ENCODE results near the gene TBC1D14. TPM values are rescaled to one million over a fixed set of nuclear protein-coding genes. Genes with fewer than 3 reads are reported as not detected.

Gene TBC1D14
- total RNA-seq, 1 donor from 2014 or later: 48.1 TPM

DNA sequence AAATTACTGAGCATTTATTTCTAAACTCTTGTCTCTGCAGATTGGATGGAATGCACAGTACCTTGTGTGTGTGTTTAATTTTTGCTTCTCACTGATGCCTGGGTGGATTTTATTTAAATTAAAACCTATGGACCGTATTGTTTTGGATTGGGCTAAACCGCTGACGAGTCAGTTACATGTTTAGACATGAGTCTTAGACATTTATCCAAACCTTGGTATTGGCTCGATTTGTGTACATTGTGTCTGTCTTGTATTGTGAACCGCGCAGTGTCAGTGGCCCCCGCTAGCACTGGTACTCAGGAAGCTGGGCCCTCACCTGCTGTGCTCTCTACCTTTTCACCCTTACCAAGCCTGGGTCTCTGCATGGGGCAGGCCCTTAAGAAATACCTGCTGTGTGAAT is 92.7 kb downstream of the TBC1D14 start:
- peak; percentile 37 for ATAC-seq

DNA sequence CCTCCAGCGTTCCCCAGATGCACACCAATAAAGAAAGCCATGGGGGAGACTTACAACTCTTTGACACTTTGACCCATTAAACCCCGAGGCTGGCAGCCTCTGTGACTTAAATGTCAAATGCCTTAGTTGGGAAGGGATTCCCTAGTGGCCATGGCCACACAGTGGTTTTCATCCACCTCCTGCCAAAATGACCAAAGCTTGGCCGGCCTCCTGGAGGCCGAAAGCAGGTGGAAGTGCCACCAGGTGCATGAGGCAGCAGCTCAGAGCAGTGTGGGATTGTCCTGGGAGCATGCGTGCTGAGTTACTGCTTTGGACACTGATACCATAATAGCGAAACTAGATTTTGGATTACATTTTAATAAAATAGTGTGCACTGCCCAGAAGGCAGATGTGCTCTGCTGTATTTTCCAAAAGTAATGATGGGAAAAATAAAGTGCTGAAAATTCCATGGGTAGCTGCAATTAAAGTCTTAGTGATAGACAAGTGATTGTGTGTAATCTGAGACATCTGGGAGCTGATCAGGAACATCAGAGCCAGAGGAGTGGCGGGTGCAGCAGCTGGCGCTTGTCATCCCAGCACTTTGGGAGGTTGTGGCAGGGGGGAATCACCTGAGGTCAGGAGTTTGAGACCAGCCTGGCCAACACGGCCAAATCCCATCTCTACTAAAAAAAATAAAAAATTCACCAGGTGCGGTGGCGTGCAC is 93.7 kb downstream of the TBC1D14 start:
- no peak for ATAC-seq

DNA sequence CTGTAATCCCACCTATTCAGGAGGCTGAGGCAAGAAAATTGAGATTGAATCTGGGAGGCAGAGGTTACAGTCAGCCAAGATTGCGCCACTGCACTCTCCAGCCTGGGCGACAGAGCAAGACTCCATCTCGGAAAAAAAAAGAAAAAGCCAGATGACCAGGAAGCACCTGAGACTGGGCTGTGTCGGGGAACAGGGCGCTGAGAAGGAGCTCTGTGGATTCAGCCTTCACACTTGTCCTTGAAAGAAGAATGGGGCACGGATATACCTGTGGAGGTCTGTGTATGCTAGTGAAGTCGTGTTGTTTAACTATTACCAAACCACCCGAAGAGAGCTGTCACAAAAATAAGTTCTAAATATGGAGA is 94.2 kb downstream of the TBC1D14 start:
- ATAC-seq: no peak

DNA sequence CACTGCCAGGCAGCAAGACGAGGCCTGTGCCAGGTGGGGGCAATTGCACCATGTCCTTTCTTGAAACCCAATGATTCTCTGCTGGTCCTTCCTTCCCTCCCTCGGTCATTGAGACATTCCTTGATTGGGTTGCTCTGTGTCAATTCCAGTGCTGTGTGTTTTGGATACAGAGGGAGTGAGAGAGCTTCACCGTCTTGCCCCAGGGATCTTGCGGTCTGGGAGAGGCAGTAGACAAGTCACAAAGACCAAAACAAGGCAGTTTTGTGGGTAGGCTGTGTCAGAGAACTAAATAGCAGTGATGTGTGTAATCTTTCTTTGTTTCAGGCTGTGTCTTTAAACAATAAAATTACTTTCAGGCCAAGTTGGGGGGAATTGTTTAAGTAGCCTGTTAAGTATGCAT is 94.7 kb downstream of the TBC1D14 start:
- ATAC-seq: peak; percentile 78

DNA sequence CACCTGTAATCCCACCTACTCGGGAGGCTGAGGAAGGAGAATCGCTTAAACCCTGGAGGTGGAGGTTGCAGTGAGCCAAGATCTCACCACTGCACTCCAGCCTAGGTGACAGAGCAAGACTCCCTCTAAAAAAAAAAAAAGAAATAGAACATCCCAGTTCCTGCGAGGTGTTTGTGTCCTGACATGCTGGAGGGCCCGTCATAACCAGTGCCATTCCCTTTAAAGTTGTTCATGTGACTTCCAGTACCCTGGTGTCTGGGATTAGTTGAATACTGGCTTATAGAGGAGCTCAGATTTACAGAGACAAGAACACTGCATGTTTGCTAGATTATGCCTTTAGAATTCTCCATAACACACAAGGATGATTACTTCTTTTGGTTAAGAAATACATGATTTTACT is 95.9 kb downstream of the TBC1D14 start:
- ATAC-seq: peak; percentile 47

- no peak for ATAC-seq
Measured at GRCh38 chr4:7006411-7006810, 96.8 kb downstream of the TBC1D14 start.

- ATAC-seq: no peak
Measured at GRCh38 chr4:7007142-7007907, 97.7 kb downstream of the TBC1D14 start.

DNA sequence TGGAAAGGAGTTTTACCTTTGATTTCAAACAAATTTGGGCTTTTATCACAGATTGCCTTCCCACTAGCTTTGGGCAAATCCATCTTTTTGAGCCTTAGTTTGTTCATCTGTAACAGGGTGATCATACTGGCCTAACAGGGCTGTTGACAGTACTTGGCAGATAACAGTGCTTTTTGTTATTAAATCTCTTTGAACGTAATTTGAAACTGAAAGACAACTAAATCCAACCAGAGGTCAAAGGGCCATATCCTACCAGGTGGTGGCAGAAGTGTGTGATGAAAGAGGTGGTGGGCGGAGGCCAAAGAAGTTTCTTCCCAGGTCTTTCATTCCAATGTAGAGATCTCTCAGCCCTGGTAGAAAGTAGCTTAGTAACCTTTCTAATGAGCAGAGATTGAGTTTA is 98.3 kb downstream of the TBC1D14 start:
- ATAC-seq: no peak

DNA sequence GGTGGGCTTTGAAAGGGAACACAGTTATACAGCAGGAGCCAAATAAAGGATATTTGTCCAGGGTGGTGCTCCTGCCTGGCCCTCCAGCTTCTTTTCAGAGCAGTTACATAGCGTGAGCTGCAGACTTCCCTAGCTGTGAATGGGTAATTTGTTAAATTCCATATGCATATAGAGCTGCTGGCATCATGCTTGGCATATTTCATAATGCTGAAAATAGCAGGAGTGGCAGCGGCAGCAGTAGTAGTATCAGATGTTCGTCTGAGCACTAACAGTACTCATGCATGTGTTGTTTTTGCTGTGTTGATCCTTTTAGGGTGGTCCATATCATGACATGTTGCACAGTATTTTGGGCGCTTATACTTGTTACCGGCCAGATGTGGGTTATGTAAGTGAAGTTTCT is 99.9 kb downstream of the TBC1D14 start:
- ATAC-seq: no peak

DNA sequence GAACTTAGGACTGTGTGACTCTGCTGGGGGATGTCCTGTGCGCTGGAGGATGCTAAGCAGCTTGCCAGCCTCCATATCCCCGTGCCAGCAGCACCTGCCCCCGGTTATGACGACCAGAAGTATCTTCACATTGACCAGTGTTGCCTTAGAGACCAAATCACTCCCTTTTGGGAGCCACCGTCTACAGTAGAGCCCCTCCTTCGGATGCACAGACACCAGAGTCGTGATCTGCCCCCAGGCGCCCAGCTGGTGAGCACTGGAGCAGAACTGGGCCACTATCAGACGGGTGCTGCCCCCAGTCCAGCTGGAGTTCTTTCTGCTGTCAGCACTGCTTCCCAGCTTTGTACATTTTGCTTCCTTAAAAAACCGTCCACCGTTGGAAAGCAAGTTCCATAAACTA is 103.5 kb downstream of the TBC1D14 start:
- no peak for ATAC-seq

DNA sequence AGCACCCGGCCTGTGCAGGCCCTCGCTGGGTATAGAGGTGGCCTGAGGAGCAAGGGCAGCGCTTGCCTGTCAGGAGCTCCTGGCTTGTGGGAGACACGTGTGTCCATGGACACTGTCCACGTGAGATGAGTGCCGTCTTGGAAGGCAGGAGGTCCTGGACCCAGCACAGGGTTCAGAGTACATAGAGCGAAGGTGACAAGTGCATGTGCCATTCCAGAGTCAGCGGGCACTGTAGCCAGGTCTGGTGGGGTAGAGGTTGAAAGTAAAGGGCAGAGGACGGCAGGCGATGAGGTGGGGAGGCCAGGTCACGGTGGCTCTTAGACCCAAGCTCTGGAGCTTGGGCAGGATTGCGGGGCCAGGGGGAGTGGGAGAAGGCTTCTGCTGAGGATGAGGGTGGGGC is 105.2 kb downstream of the TBC1D14 start:
- ATAC-seq: peak; percentile 12

- no peak for ATAC-seq
Measured at GRCh38 chr4:7015383-7016035, 105.9 kb downstream of the TBC1D14 start.

- ATAC-seq: no peak
Measured at GRCh38 chr4:7016086-7016485, 106.5 kb downstream of the TBC1D14 start.

GRCh38 chr4:7016512-7016911 is 106.9 kb downstream of the TBC1D14 start:
- no peak for ATAC-seq

DNA sequence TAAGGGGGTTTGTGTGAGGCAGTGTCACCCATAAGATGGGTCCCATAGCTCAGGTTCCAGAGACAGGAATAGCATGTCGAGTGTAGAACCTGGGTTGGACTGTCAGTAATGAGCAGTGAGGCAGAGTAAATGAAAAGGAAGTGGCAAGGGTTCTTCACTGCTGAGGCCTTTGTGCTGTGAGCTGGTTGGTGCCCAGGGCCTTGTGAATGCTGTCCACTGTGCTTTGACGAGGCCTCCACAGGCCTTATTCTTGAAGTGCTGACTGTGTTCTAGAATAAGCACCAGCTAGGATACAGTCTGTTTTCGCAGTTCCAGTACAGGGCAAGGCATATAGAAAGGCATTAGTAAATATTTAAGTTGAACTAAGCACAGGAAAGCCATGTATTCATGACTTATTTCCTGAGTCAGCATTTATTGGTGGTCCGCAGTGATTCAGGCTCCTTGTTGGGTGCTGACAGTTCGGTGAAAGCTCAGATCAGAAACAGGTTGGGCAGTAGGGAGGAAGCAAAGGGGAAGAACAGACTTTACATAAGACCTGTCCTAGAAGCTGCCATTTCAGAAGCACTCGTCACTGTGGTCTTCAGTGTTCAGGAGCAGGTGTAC is 107.9 kb downstream of the TBC1D14 start:
- no peak for ATAC-seq

DNA sequence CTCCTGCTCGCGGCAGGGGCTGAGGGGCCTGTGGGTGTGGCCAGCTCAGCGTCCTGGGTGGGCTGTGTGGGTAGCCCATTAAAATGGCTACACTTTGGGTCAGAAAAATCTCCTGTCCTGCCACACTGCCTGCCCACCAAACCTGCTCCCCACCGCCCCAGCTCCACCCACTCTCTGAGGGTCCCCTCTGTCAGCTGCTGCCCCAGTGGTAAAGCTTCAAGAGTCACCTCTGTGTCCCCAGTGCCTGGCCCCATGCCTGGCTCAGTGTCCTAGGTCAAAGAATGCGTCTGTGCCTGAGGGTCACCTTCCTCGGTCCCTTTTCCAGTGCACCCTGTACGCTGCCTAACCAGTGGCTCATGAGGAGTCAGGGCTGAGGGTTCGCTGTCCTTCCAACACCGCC is 108.7 kb downstream of the TBC1D14 start:
- ATAC-seq: no peak

- ATAC-seq: no peak
Measured at GRCh38 chr4:7019367-7019766, 109.7 kb downstream of the TBC1D14 start.

DNA sequence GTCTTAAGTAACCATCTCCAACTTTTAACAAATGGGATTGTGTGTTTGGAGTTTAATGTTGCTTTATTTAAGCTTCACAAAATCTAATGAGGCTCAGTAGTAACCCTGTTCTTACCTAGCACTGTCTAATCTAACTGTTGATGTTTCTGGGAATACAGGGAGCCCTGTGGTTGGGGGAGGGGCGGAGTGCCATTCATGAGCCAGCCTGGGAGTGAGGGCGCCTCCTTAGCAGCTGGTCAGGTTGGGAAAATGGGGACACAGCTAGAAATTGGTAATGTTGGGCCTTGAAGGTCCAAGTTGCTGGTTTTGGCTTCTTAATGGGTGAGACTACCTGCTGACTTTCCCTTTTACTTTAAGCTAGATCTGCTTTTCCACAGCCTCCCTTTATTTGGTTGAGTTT is 110.7 kb downstream of the TBC1D14 start:
- ATAC-seq: no peak

DNA sequence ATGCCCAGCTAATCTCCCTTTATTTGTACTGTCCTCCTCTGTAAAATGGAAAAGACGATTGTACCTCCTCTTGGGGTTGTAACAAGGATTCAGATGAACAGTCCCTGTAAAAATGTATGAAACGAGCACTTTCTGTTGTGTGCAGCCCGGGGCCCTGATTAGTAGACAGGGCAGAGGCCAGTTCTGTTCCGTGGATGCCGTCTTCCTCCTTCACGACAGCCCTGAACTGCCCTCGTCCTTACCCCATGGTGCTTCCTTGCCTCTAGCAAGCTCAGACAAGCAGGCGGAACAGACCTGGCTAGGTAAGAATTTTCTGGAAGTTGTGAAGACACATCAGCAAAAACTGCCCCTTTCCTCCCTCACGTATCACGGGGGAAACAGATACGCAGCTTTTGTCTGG is 111.2 kb downstream of the TBC1D14 start:
- no peak for ATAC-seq

- no peak for ATAC-seq
Measured at GRCh38 chr4:7021355-7021754, 111.7 kb downstream of the TBC1D14 start.

DNA sequence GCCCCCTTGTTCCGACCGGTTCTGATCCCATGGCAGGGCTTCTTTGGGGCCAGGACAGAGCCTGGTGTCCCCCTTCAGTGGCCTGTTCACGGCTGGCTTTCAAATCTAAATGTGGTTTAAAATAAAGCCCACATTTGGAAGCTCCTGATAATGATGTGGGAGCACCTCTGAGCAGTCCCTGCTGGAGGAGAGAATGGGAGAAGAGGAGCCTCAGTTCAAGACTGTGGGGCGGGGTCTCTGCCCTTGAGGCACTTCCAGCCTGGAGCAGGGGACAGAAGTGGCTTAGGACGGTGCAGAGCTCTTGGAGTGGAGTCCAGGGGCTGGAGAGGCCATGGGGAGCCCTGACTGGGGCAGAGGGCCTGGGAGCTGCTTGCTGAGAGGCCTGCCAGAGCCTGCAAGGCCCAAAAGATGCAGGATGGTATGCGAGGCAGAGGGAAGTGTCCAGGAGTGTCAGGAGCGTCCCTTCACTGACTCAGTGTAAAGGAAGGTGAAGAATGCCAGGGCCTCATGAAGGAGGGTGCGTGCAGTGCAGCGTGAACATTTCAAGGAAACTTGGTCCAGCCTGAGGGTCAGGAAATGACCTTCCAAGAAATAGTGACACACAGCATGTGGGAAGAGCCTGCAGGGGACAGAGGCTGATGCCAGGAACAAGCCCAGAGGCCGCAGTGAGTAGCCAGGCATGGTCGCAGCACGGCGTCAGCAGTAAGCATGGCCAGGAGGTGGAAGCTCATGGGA is 112.5 kb downstream of the TBC1D14 start:
- ATAC-seq: peak; percentile 76

- ATAC-seq: no peak
Measured at GRCh38 chr4:7023486-7023885, 113.9 kb downstream of the TBC1D14 start.

GRCh38 chr4:7023901-7024300 is 114.3 kb downstream of the TBC1D14 start:
- ATAC-seq: no peak
